Measurements from ENCODE around the gene THAP6. TPM values are rescaled to one million over a fixed set of nuclear protein-coding genes. Genes with fewer than 3 reads are reported as not detected.

THAP6 gene
- total and polyA plus RNA-seq, 4 donors, result 4.4 to 32.8 (median 13.0) TPM

GRCh38 chr4:75495476-75495875 lies 18.8 kb upstream of the THAP6 start:
- H3K27me3 ChIP-seq (ENCODE audit: control insufficient read depth in 3 of 3, insufficient read depth in 3 of 3, low read length in 2 of 3), result no peaks in the 10 kb centered on the region
- H3K36me3 ChIP-seq (ENCODE audit: control insufficient read depth in 4 of 4, insufficient read depth in 4 of 4, low read length in 4 of 4), result peaks cover 5 to 32% (median 17%) of the 10 kb centered on the region in 4 donors
- 88 to 94% methylated on average over 2 of the region's 2 CpGs for WGBS, 2 donors
- H3K9me3 ChIP-seq (ENCODE audit: control insufficient read depth in 4 of 4, insufficient read depth in 3 of 4, low read length in 3 of 4), result peaks cover 0 to 6% (median 1%) of the 10 kb centered on the region in 4 donors
- H3K9ac ChIP-seq (ENCODE audit: insufficient read depth in 1 of 2, low read length in 2 of 2), result no peak overlapping the region
- no peak for ATAC-seq (ENCODE audit: insufficient read depth, low FRiP score)
- H3K4me1 ChIP-seq (ENCODE audit: control insufficient read depth in 5 of 5, insufficient read depth in 5 of 5, low read length in 5 of 5), result peaks cover 0 to 8% (median 0%) of the 10 kb centered on the region in 5 donors
- TF ChIP-seq CTCF (IDR thresholded peaks at IDR 0.05; ENCODE audit: control extremely low read depth, extremely low read depth), result no peak
- no peak for DNase-seq
- no peak overlapping the region for H3K27ac ChIP-seq (ENCODE audit: low read depth in 1 of 2, low read length in 1 of 2)
- H3K4me3 ChIP-seq, result no peak overlapping the region

- DNase-seq, result no peak
- no peak for ATAC-seq (ENCODE audit: insufficient read depth, low FRiP score)
- H3K9ac ChIP-seq (ENCODE audit: insufficient read depth in 1 of 2, low read length in 2 of 2), result no peak overlapping the region
- no peaks in the 10 kb centered on the region for H3K27me3 ChIP-seq (ENCODE audit: control insufficient read depth in 3 of 3, insufficient read depth in 3 of 3, low read length in 2 of 3)
- peaks cover 5 to 24% (median 15%) of the 10 kb centered on the region in 4 donors for H3K36me3 ChIP-seq (ENCODE audit: control insufficient read depth in 4 of 4, insufficient read depth in 4 of 4, low read length in 4 of 4)
- H3K9me3 ChIP-seq (ENCODE audit: control insufficient read depth in 4 of 4, insufficient read depth in 3 of 4, low read length in 3 of 4), result peaks cover 0 to 6% (median 1%) of the 10 kb centered on the region in 4 donors
- H3K4me3 ChIP-seq, result no peak overlapping the region
- WGBS, 2 donors, result 92 to 98% methylated on average over 2 of the region's 2 CpGs
- H3K27ac ChIP-seq (ENCODE audit: low read depth in 1 of 2, low read length in 1 of 2), result no peak overlapping the region
- no peak for TF ChIP-seq CTCF (IDR thresholded peaks at IDR 0.05; ENCODE audit: control extremely low read depth, extremely low read depth)
- H3K4me1 ChIP-seq (ENCODE audit: control insufficient read depth in 5 of 5, insufficient read depth in 5 of 5, low read length in 5 of 5), result peaks cover 0 to 8% (median 0%) of the 10 kb centered on the region in 5 donors
Measured at GRCh38 chr4:75496406-75496805, 17.9 kb upstream of the THAP6 start.

DNA sequence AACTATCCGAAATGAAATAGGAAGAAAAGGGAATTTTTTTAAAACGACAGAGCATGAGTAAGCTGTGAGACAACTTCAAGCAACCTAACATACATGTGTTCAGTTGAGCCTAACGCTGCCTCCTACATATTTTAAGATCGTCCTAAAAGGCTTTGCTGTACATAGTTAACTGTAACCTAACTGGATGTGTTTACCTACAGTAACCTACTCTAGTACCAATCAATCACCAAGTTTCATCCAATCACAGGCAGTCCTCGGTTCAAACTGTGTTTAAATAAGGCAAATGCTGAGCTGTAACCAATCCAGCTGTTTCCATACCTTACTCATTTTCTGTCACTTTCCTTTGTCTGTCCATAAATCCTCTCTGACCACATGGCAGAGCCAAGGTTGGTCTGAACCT lies 17.1 kb upstream of the THAP6 start:
- no peak for DNase-seq
- 82 to 84% methylated on average over 5 of the region's 5 CpGs for WGBS, 2 donors
- ATAC-seq (ENCODE audit: insufficient read depth, low FRiP score), result no peak
- peaks cover 5 to 21% (median 15%) of the 10 kb centered on the region in 4 donors for H3K36me3 ChIP-seq (ENCODE audit: control insufficient read depth in 4 of 4, insufficient read depth in 4 of 4, low read length in 4 of 4)
- no peak overlapping the region for H3K9ac ChIP-seq (ENCODE audit: insufficient read depth in 1 of 2, low read length in 2 of 2)
- H3K27me3 ChIP-seq (ENCODE audit: control insufficient read depth in 3 of 3, insufficient read depth in 3 of 3, low read length in 2 of 3), result no peaks in the 10 kb centered on the region
- H3K9me3 ChIP-seq (ENCODE audit: control insufficient read depth in 4 of 4, insufficient read depth in 3 of 4, low read length in 3 of 4), result peaks cover 0 to 6% (median 1%) of the 10 kb centered on the region in 4 donors
- peaks cover 0 to 8% (median 0%) of the 10 kb centered on the region in 5 donors for H3K4me1 ChIP-seq (ENCODE audit: control insufficient read depth in 5 of 5, insufficient read depth in 5 of 5, low read length in 5 of 5)
- no peak overlapping the region for H3K4me3 ChIP-seq
- TF ChIP-seq CTCF (IDR thresholded peaks at IDR 0.05; ENCODE audit: control extremely low read depth, extremely low read depth), result no peak
- H3K27ac ChIP-seq (ENCODE audit: low read depth in 1 of 2, low read length in 1 of 2), result no peak overlapping the region

GRCh38 chr4:75498041-75498440 lies 16.2 kb upstream of the THAP6 start:
- no peak for ATAC-seq (ENCODE audit: insufficient read depth, low FRiP score)
- Histone ChIP-seq H3K9ac (ENCODE audit: insufficient read depth in 1 of 2, low read length in 2 of 2) (no peak overlapping the region), H3K36me3 (ENCODE audit: control insufficient read depth in 4 of 4, insufficient read depth in 4 of 4, low read length in 4 of 4) (peaks cover 5 to 21% (median 15%) of the 10 kb centered on the region in 4 donors), H3K9me3 (ENCODE audit: control insufficient read depth in 4 of 4, insufficient read depth in 3 of 4, low read length in 3 of 4) (peaks cover 0 to 6% (median 1%) of the 10 kb centered on the region in 4 donors), H3K4me1 (ENCODE audit: control insufficient read depth in 5 of 5, insufficient read depth in 5 of 5, low read length in 5 of 5) (peaks cover 0 to 8% (median 0%) of the 10 kb centered on the region in 5 donors), H3K27ac (ENCODE audit: low read depth in 1 of 2, low read length in 1 of 2) (no peak overlapping the region), H3K4me3 (no peak overlapping the region), H3K27me3 (ENCODE audit: control insufficient read depth in 3 of 3, insufficient read depth in 3 of 3, low read length in 2 of 3) (no peaks in the 10 kb centered on the region)
- 73 to 86% methylated on average over 2 of the region's 2 CpGs for WGBS, 2 donors
- TF ChIP-seq CTCF (IDR thresholded peaks at IDR 0.05; ENCODE audit: control extremely low read depth, extremely low read depth), result no peak
- no peak for DNase-seq

All from lung (tissue), 12 donors.